AG09309 (cell line): ENCODE measurements around the gene MARK4.

Experiments
- DNase-seq: peaks from one replicate; pipeline ENCODE4 v3.0.0-alpha.2; 2010; ENCODE audit warnings: low read depth
- H3K4me3 ChIP-seq: 2 replicates; pipeline ENCODE4 v1.5.1; 2011; ENCODE audit warnings: mild to moderate bottlenecking, low read depth, low read length, moderate library complexity; ENCODE audit not compliant: control insufficient read depth
- TF ChIP-seq, protein P1 (sequence below): IDR thresholded peaks from 2 replicates; pipeline ENCODE4 v1.5.1; 2011; ENCODE audit warnings: mild to moderate bottlenecking, low read depth, low read length, inconsistent platforms; ENCODE audit not compliant: insufficient read depth, control insufficient read depth; ENCODE audit errors: missing control alignments

Gene MARK4

DNA sequence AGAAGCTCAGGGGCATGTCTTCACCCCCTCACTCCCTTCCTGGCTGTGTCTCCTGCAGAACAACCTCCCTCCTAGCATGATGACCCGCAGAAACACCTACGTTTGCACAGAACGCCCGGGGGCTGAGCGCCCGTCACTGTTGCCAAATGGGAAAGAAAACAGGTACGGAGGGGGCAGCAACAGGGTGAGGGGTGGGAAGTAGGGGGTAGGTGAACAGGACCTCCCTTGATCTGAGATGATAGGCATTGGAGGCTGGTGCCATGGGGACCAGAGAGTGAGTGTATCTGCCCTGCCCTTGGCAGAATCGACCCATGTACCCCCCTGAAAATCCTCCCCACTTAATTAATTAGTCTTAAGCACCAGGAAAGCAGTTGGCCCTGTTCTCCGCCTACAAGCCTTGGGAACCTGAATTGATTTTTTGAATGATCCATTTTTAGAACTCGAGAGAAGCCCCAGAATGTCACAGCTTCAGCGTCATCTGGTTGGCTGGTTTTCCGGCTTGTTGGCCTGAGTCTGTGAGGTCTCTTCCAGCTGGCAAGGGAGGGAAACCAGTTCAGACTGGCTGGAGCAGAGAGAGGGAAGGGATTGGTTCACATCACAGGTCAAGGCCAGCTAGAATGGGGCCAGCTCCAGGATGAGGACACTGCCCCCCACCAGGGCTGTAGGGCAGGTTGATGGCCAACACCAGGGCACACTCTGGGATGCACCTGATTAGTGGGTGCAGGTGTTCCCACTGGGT, 43.4 kb downstream of the MARK4 start:
- no peak overlapping the region for H3K4me3 ChIP-seq
- DNase-seq = no peak
- TF ChIP-seq, protein P1, sequence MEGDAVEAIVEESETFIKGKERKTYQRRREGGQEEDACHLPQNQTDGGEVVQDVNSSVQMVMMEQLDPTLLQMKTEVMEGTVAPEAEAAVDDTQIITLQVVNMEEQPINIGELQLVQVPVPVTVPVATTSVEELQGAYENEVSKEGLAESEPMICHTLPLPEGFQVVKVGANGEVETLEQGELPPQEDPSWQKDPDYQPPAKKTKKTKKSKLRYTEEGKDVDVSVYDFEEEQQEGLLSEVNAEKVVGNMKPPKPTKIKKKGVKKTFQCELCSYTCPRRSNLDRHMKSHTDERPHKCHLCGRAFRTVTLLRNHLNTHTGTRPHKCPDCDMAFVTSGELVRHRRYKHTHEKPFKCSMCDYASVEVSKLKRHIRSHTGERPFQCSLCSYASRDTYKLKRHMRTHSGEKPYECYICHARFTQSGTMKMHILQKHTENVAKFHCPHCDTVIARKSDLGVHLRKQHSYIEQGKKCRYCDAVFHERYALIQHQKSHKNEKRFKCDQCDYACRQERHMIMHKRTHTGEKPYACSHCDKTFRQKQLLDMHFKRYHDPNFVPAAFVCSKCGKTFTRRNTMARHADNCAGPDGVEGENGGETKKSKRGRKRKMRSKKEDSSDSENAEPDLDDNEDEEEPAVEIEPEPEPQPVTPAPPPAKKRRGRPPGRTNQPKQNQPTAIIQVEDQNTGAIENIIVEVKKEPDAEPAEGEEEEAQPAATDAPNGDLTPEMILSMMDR = no peak

DNA sequence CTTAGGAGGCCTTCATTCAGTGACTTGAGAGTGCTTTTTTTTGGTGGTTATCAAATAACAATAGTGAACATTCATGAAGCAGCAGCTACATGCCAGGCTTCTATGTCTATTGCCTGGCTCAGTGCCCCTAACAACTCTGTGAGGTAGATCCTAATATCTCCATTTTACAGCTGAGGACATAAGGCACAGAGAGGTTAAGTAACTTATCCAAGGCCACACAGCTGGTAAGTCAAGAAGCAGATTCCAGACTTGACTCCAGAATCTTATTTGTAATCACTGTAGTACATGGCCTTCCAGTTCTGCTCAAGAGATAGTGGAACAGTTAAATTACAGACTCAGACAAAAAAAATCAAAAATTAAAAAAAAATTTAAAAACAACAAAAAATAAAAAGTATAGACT, 44.8 kb downstream of the MARK4 start:
- DNase-seq = no peak
- no peak overlapping the region for H3K4me3 ChIP-seq
- TF ChIP-seq, protein P1 = no peak

DNA sequence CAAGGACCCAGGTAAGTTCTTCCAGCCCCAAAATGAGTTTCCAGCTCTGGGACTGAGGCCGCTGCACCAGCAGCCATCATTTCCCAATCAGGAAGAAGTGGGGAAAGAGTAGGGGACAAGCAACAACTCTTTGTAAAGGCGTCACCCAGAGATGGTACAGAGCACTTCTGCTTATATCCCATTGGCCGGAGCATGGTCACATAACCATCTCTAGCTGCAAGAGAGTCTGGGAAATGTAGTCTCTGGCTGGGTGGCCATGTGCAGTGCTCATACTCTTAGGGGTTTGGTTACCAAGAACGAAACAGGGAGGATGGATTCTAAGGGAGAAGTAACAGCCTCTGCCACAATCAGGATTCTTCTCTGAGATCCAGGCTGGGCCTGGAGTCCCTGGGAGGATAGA, 45.3 kb downstream of the MARK4 start:
- TF ChIP-seq, protein P1 = no peak
- H3K4me3 ChIP-seq = no peak overlapping the region
- no peak for DNase-seq

DNA sequence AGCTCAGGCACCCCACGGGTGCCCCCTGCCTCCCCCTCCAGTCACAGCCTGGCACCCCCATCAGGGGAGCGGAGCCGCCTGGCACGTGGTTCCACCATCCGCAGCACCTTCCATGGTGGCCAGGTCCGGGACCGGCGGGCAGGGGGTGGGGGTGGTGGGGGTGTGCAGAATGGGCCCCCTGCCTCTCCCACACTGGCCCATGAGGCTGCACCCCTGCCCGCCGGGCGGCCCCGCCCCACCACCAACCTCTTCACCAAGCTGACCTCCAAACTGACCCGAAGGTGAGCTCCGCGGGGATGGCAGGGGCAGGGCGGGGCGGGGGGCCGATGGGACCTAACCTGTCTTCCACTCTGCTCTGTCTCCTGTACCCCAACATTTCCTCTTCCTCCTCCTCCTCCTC, 46.6 kb downstream of the MARK4 start:
- DNase-seq = no peak
- H3K4me3 ChIP-seq = no peak overlapping the region
- TF ChIP-seq, protein P1 = no peak

DNA sequence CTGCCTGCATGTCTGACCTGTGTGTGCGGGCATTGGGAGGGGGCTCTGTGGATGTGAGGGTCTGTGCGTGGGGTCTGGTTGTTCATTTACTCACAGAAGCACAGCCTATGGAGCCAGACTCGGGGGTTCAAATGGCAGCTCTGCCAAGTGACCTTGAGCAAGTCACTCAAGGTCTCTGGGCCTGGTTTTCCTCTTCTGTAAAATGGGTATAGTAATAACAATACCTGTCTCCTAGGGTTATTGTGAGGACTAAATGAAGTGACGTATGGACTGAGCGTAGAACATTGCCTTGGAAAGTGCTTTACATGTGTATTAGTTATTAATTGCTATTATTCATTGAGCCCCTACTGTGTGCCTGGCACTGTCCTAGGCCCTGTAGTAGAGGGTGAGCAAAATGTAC, 47.2 kb downstream of the MARK4 start:
- TF ChIP-seq, protein P1 = no peak
- no peak for DNase-seq
- H3K4me3 ChIP-seq = no peak overlapping the region

DNA sequence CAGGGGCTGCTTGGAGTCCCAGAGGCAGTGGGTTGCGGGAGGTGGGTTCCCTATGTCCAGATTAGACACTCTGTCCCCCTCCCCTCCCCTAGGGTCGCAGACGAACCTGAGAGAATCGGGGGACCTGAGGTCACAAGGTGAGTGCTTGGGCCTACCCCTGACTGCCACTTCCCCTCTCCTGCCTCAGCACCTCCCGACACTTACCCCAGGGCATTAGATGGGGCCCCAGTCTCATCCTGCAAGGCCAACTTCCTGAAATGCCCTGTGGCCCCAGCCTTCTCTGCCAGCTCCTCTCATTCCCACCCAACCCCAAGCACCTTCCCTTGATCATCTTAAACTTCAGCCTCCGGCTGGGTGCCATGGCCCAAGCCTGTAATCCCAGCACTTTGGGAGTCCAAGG, 48.6 kb downstream of the MARK4 start:
- DNase-seq = no peak
- TF ChIP-seq, protein P1 = no peak
- no peak overlapping the region for H3K4me3 ChIP-seq
